NCI-H524 treated with DMSO at 0.1 percent for 48 hours (cell line): ENCODE data around the gene NUMB.
"Not testable (repeated sequence)": the region's sequence is repeated elsewhere in the genome, so short reads cannot be mapped to it uniquely, and the experiment has no call there.

Experiments used
- DNase-seq: peaks from one replicate; lab custom pipeline; 2025; lab: John Stamatoyannopoulos, UW

The NUMB gene

GRCh38 chr14:73422515-73422914 is 35.8 kb downstream of the NUMB start:
- no peak for DNase-seq

- DNase-seq, result no peak
These were observed 40.1 kb downstream of the NUMB start for GRCh38 chr14:73418227-73418626.

GRCh38 chr14:73406248-73406647 is 52.1 kb downstream of the NUMB start:
- not testable (repeated sequence) for DNase-seq

- no peak for DNase-seq
These were observed 55.1 kb downstream of the NUMB start for GRCh38 chr14:73403181-73403752.

- DNase-seq, result no peak
These were observed 55.8 kb downstream of the NUMB start for GRCh38 chr14:73402579-73402978.

GRCh38 chr14:73397810-73398209 is 60.5 kb downstream of the NUMB start:
- DNase-seq, result no peak

GRCh38 chr14:73394317-73394716 is 64.0 kb downstream of the NUMB start:
- DNase-seq, result no peak

GRCh38 chr14:73393375-73393774 is 65.0 kb downstream of the NUMB start:
- no peak for DNase-seq

- DNase-seq, result no peak
These were observed 65.8 kb downstream of the NUMB start for GRCh38 chr14:73392329-73393257.

GRCh38 chr14:73387860-73388259 is 70.5 kb downstream of the NUMB start:
- not testable (repeated sequence) for DNase-seq

GRCh38 chr14:73386342-73386741 is 72.0 kb downstream of the NUMB start:
- DNase-seq, result no peak

- not testable (repeated sequence) for DNase-seq
These were observed 73.3 kb downstream of the NUMB start for GRCh38 chr14:73385021-73385420.

- no peak for DNase-seq
These were observed 75.0 kb downstream of the NUMB start for GRCh38 chr14:73383356-73383755.

- DNase-seq, result no peak
These were observed 76.8 kb downstream of the NUMB start for GRCh38 chr14:73381380-73382013.

GRCh38 chr14:73376585-73376984 is 81.8 kb downstream of the NUMB start:
- no peak for DNase-seq

- DNase-seq, result no peak
These were observed 82.5 kb downstream of the NUMB start for GRCh38 chr14:73375861-73376260.

GRCh38 chr14:73374218-73374617 is 84.1 kb downstream of the NUMB start:
- no peak for DNase-seq

GRCh38 chr14:73372529-73372928 is 85.8 kb downstream of the NUMB start:
- no peak for DNase-seq

- no peak for DNase-seq
These were observed 87.8 kb downstream of the NUMB start for GRCh38 chr14:73370561-73370960.

- DNase-seq, result no peak
These were observed 88.9 kb downstream of the NUMB start for GRCh38 chr14:73369428-73369827.

- DNase-seq, result no peak
These were observed 89.7 kb downstream of the NUMB start for GRCh38 chr14:73368616-73369015.

- no peak for DNase-seq
These were observed 92.6 kb downstream of the NUMB start for GRCh38 chr14:73365727-73366126.

- no peak for DNase-seq
These were observed 93.8 kb downstream of the NUMB start for GRCh38 chr14:73364559-73364958.
